ENCODE measurements around the gene FSTL1.
"Not testable (repeated sequence)": the region's sequence is repeated elsewhere in the genome, so short reads cannot be mapped to it uniquely, and the experiment has no call there.

FSTL1 gene

DNA sequence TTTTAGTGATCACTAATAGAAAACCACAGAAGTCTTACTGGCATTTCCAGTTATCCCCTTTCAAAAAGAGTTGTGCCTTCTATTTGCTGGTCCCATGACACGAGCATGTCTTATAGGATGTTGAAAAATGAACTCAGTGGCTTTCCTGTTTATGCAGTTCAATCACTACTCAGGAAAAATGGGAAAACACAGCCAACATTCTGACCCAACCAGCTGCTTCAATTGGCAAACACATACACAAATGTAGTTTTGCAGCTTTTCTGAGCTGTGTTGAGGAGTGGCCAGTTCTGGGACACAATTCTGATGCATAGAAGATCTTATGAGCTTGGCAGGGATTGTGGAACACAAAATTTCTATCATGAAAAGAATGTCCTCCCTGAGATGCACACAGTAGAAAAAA lies 40.3 kb downstream of the FSTL1 start:
- no peak for DNase-seq

DNA sequence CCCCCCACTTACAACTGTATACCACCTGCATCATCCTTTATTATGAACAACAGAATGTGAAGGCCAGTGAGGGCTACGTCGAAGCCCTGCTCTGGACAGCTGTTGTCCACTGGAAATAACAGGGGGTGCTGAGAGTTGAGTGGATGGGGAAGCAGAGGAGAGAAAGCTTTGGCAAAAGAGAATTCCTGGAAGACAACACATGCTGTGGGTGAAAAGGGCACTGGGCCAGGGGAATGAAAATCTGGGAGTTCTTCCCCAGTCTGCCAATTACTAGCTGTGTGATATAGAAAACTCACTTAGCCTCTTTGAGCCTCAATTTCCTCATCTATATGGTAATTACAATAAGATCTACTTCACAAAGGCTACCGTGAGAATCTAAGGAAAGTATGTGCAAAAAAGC lies 40.7 kb downstream of the FSTL1 start:
- DNase-seq, result no peak

DNA sequence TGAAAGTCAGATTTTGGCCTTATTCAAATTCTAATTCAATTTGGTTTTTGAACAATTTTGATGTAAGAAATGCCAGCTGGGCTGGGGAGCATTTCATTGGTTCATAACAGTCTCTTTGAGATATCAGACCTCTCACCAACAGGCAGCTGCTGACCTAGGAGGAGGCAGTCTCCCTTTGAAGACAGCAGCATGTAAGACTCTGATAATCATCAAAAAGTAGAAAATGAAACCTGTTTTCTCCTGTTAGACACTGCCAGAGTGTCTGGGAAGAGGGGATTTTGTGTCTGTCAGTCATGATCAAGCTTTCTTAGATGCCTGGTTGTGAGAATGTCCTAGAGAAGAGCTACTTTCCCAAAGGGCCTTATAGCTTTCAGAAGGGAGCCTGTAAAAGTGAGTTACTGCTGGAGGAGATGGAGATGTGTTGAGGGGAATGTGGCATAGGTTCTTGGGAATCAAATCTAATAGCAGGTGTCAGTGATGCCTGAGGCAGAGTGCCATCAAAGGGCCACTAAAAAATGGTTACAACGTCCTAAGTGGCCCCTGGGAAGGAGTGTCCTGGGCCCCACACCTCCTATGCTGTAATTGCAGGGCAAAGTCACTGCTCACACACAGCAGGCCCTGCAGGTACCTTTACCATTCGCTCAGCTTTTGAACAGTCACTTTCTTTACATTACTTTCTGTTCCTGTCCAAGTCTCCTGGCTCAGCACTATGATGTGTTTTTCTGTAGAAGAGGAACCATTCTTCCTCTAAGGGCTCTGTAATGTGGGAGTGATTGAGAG lies 43.1 kb downstream of the FSTL1 start:
- no peak for DNase-seq

DNA sequence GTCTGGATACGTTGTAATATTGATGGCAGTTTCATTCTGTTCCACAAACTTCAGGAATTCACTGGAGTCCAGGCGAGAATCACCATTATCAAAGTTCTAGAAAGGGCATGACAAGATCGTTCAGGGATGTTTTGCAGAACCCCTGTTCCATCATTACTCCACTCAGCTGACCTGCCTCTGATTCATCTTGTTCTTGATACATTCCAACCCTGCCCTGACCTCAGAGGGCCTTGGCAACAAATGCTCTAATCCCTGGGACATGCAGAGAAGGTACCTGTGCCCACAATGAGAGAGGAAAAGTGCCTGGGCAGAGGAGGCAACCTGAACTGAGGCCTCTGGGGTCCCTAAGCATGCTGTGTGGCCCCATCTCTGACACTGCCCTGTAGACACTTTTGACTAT lies 45.9 kb downstream of the FSTL1 start:
- no peak for DNase-seq

DNA sequence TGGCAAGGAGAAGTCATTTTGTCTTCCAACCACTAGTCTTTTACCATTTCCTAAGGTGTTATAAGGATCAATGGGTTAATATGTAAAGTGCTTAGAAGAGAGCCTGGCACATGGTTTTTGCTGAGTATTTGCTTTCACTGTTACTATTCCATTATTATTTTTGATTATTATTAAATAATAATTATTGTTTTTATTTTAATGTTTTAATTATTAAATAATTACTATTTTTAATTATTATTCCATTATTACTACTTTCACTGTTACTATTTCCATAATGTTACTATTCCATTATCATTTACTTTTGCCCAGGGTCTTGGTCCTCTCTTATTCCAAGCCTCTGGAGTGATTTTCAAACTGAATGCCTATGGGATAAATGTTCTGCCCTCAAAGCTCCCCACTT lies 48.5 kb downstream of the FSTL1 start:
- DNase-seq, result no peak

DNA sequence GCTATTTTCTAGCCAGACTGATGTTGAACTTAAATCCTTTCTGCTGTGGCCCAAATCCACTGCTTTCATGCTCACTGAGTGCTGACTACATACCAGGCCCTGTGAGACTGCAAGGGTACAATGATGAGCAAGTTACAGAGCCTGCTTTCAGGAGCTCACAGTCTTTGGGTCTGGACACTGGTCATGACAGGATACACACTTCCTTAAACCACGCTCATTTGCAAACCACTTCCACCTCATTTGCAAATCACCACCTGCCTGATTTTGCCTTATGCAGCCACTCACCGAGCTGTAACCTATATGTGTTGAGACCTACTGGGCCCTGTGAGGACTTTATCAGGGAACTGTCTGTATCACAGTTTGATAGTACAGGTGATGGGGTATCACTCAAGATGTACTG lies 51.4 kb downstream of the FSTL1 start:
- DNase-seq, result no peak

DNA sequence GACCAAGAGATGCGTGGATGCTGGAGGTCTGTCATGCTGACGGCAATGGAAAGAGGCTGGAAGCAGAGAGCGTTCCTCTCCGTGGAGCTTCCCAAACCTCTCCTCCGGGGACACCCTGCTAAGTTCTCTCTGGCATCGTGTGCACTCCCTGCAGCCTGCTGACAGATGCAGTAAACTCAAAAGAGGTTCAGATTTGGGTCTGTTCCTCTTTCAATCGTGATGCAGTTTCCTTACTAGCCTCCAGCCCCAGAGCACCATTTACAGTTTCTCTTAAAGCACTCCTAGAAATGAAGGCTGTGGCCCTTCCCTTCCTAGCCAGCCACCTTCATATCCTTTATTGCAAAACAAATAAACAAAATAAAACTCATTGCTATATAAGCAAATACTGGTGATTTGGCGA lies 54.3 kb downstream of the FSTL1 start:
- no peak for DNase-seq

DNA sequence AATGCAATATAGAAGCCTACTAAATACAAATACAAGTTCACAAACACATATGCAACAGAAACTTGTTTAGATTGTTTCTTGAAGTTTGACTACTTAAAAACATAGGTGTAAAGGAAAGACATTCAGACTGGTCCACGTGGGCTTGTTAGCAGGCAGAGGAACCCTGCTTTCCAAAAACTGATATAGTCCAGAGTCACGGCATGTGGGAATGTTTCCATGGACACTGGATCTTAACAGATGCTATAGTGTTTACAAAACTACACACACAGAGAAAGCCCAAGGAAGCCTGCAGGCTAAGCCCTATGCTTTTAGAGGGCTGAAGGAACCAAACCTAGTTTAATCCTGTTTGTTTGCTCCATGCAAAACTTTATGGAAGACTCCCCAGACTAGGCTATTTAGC lies 56.4 kb downstream of the FSTL1 start:
- no peak for DNase-seq

DNA sequence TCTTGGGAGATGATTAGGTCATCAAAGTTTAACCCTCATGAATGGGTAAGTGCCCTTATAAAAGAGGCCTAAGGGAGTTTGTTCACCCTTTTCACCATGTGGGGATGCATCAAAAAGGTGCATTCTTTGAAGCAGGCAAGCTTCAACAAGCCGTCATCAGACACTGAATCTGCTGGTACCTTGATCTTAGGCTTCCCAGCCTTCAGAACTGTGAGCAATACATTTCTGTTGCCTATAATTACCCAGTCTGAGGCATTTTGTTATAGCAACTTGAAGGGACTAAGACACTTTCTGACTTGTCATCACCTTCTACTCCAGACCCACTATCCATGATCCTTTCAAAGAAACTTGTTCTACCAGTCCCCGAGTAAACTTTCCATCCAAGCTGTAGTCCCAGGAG lies 57.0 kb downstream of the FSTL1 start:
- no peak for DNase-seq

DNA sequence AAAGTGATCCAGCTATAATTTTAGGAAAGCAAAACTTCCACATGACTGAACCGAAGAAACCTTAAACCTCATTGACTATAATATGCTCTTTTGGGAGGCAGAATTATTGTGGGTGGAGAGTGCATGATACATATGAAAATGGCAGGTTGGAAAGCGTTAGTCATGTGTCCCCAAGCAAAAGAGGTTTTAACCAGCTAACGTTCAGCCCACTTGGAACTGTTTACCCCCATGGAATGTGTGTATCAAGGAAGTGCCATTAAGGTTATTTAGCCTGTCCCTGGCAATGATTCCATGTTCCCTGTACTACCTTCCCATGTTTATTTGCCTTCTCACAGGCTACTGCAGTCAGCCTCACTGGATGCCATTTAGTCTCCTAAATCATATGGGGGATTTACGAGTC lies 57.5 kb downstream of the FSTL1 start:
- no peak for DNase-seq

DNA sequence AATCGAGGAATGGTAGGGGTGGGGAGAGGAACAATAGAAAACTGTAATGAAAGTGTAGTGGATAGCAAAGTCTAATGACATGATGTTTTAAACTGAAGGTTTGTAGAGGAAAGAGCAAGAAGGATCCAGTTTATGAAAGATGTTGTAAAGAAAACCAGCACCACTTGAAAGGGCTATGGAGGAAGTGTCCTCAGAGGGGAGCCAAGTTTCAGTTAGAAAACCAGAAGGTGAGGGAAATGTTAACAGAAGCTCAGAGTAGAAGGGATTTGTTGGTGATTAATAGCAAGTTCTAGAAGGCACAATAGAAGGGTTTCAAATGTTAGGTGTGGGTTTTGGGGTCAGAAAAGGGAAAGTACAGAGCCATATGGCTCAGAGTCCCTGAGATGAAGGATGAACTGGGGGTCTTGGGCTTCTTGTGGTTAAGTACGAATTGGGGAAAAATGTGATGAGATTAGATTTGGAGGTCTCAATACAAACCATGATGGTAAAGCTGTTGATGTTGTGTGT lies 67.8 kb downstream of the FSTL1 start:
- no peak for DNase-seq

DNA sequence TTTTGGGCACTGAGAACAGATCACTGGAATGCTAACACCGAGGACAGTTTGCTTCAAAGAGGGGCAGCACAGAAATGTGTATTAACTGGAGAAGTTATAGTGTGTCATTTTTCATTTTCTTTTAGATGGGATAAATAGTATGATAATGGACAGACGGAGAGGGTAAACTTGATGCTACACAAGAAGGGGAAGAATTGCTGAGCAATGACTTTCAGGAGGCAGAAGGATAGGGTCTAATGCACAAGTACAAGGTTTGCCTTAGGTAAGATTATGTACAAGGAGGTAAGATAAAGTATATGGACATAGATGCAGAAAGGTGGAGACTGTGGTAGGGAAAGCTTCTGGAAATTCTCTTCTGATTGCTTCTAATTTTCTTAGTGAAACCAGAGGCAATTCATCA lies 69.3 kb downstream of the FSTL1 start:
- no peak for DNase-seq

DNA sequence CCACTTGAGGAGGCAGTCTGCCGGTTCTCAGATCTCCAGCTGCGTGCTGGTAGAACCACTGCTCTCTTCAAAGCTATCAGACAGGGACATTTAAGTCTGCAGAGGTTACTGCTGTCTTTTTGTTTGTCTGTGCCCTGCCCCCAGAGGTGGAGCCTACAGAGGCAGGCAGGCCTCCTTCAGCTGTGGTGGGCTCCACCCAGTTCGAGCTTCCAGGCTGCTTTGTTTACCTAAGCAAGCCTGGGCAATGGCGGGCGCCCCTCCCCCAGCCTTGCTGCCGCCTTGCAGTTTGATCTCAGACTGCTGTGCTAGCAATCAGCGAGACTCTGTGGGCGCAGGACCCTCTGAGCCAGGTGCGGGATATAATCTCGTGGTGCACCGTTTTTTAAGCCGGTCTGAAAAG lies 72.8 kb downstream of the FSTL1 start:
- DNase-seq, result not testable (repeated sequence)

DNA sequence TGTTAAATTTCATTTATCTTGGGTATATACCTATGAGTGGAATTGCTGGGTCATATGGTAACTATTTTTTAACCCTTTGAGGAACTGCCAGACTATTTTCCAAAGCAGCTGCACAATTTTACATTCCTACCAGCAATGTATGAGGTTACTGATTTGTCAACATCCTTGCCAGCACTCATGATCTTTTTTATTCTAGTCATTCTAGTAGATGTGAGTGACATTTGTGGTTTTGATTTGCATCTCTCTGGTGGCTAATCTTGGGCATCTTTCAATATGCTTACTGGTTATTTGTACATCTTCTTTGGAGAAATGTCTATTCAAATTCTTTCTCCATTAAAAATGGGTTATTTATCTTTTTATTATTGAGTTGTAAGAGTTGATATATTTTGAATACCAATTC lies 80.3 kb downstream of the FSTL1 start:
- DNase-seq, result no peak

DNA sequence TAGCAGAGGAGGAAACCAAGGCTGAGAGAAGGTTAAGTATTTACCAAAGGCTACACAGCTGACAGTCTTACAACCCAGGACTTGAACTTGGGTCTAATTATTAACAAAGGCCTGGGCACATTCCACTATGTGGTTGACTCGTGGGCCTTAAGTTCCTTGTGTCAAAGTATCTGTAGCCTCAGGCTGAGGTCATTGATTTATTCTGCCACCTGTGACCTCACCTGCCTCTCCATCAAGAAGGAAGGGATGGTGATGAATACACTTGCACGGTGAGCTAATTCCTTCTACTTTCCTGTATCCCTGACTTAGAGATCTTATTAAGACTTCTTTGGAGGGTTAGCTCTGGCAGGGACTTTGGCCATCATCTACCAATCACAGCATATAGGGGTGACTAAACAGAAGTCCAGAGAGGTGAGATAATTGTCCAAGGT lies 81.7 kb downstream of the FSTL1 start:
- no peak for DNase-seq

DNA sequence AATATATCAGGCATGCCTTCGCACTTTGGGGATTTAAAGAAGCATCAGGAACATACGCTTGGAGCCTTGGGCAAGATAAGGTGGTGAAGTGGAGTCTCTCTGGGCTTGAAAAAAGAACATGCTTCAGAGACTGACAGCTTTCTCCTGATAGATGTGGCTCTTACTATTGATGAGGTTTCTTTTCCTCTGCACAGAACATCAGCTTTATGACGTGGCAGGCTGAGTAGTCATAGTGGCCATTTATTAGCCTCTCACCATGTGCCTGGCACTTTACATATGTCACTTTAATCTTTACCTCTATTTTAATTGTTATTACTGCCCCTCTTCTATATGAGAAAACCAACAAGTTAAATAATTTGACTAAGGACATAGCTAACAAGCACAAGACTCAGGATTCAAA lies 82.6 kb downstream of the FSTL1 start:
- DNase-seq, result no peak

DNA sequence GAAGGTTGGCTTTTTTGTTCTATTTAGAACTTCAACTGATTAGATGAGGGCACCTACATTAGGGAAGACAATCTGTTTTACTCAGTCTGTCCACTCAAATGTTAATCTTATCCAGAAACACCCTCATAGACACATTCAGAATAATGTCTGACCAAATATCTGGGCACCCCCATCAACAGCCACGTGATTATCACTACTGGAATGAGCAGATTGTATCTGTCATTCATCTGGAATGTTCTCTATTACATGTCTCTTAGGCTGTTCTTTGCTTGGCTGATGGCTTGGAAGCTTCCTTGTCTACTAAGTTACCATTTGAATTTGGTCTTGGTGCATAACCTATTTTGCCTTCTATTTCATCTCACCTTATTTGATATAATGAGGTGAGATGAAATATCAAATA lies 86.0 kb downstream of the FSTL1 start:
- DNase-seq, result no peak

DNA sequence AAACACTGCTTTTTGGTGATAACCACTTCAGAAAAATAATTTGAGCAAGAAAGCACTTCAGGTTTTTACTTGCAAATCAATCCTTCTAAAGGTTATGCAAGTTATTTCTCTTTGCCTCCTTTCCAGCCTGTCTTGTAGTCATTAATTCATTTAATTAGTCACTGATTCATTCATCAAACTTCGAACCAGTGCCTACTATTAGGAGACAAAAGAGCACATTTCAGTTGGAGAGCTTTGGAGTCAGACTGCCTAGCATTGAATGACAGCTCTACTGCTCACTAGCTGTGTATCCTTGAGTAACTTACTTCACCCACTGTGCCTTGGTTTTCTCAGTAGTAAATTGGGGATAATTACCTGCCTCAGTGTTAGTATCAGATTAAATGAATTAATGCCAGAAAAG lies 86.7 kb downstream of the FSTL1 start:
- DNase-seq, result no peak

DNA sequence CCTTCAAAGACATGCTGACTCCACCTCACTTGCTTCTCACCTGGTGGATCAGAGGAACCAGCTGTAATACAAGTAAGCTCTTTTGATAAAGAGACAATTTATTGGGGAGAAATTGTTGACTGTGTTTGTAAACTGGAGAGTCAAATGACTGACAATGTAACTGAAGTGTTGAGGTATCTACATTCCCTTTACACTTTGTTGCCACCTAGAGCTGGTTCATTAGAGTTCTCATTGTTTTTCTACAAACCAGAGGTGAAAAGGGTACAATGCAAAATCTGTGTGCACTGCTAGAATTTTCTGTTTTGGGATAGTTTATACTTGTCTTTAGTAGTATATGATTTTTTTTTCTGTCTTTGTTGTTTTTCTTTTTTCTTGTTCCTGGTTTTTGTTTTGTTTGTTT lies 93.0 kb downstream of the FSTL1 start:
- no peak for DNase-seq

DNA sequence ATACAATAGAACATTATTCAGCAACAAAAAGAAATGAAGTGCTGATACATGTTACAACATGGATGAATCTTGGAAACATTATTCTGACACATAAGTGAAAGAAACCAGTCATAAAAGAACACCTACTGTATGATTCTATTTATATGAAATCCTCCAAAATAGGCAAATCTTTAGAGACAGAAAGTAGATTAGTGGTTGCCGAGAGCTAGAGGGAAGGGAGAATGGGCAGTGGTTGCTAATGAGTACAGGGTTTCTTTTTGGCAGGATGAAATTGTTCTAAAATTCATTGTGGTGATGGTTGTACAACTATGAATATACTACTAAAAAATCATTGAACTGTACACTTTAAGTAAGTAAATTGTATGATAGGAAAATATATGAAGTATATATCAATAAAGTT lies 95.3 kb downstream of the FSTL1 start:
- no peak for DNase-seq

DNA sequence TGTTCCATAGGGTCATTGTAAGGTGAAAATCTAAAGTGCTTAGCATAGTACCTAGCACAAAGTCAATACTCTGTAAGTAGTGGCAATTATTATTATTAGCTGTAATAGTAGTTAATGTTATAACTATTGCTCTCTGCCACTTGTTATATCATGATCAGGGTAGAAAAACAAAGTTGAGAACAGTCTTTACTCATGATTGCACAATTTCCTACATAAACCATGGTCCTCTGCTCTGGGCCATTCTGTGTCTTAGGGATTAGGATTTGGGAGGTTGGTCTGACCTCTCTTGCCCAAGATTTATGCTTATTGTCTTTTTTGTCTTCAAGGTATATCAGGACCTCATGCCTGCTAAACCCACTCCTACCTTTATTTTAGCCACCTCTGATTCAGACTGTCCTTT lies 97.3 kb downstream of the FSTL1 start:
- no peak for DNase-seq

DNA sequence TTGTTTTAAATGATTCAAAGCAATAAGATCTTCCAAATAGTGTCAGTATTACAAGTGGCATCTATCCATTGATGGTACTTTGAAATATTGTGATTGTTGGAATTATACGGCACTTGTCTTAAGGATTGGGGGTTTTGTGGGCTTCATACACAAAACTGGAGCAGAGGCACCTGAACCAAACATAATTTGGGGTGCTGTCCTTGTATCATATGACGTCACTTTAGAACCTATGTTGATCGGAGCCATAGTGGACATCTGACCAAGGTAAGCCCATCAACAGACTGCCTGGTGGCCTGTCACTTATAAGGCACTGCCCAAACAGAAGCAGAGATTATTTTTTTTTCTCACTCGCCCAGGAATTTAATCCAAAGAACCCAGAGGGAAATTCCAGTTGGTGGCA lies 98.8 kb downstream of the FSTL1 start:
- no peak for DNase-seq

DNA sequence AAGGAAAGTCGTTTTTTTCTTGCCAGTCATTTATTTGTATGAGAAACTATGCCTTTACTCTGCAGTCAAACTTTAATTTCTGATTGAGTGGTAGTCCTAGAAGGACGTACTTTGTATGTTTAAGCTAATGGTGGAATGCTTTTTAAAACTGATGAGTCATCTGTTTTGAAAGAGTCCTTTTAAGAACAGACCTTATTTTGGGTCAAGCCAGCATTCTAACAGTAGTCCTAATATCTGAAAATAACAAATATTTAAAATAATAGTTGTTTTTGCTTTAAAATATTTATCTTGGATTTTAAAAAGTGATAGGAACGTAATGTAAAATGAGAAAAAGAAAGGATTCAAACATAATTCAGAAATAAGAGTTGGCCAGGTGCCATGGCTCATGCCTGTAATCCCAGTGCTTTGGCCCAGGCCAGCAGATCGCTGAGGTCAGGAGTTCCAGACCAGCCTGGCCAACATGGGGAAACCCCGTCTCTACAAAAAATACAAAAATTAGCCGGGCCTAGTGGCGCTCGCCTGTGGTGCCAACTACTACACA lies 100.3 kb downstream of the FSTL1 start:
- DNase-seq, result no peak

DNA sequence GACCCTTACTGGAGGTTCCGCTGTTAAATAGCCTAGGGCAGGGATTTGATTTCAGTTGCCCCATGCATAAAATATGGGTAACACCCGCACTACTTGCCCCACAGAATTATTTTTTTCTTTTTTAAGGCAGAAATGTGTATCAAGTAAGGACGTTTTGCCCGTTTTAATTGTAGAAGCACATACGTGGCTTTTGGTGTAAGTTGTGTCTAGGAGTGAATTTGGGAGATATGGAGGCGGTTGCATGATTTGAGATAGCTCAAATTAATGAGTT lies 101.0 kb downstream of the FSTL1 start:
- no peak for DNase-seq

All from activated CD4-positive, alpha-beta T cell treated with anti-CD3 and anti-CD28 coated beads for 1 hour (primary cell).